Measurements from ENCODE around the gene UNC50. TPM values are rescaled to one million over a fixed set of nuclear protein-coding genes. Genes with fewer than 3 reads are reported as not detected.
"Not testable (repeated sequence)": the region's sequence is repeated elsewhere in the genome, so short reads cannot be mapped to it uniquely, and the experiment has no call there.

Gene UNC50
- total RNA-seq, 2 experiments from 2014 or later = 33.4 to 36.2 TPM

GRCh38 chr2:98654699-98655495 lies 46.5 kb downstream of the UNC50 start:
- ChIA-PET CTCF (interaction anchor here (0.6 to 1.0 kb wide), 2 partner anchors 116 to 181 kb away, joined by 3 read pairs; no protein-coding TSS in a partner anchor), POLR2A (interaction anchor here (0.7 to 4.2 kb wide), 2 partner anchors 75 to 96 kb away, joined by 3 to 27 read pairs; partner anchors contain the start of gene MGAT4A)
- H3K36me3 Mint-ChIP-seq = peaks cover 28% of the 10 kb centered on the region
- peak overlapping the region; percentile 67 for H3K27ac Mint-ChIP-seq
- H3K4me3 Mint-ChIP-seq = no peak overlapping the region
- H3K4me1 Mint-ChIP-seq (ENCODE audit: low read depth) = peaks cover 76% of the 10 kb centered on the region
- intact Hi-C loops (cut with micrococcal nuclease) = loop anchor here (10.0 kb wide), 1 partner anchor 490 kb away; the partner anchor contains the start of gene C2orf15
- no peaks in the 10 kb centered on the region for H3K27me3 Mint-ChIP-seq
- no peak for DNase-seq
- peaks cover 9% of the 10 kb centered on the region for H3K9me3 Mint-ChIP-seq

DNA sequence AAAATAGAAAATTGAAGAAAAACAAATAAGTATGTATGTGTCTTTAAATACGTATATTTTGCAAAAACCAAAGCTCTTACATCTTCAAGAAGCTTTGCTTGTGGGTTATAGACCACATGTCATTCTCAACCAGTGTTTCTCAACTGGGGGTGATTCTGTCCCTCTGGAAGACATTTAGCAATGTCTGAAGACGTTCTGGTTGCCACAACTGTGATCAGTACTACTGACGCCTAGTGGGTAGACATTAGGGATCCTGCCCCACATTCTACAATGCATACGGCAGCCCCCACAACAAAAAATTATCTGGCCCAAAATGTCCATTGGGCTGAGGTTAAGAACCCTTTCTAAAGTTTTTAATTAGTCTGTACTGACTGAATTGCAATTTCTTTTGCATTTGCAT lies 48.4 kb downstream of the UNC50 start:
- H3K36me3 Mint-ChIP-seq = peaks cover 32% of the 10 kb centered on the region
- POLR2A ChIA-PET = interaction anchor here (0.9 to 4.2 kb wide), 3 partner anchors 67 to 115 kb away, joined by 3 to 27 read pairs (median 6); partner anchors contain the start of gene MGAT4A
- intact Hi-C loops (cut with micrococcal nuclease) = loop anchor here (10.0 kb wide), 1 partner anchor 488 kb away; the partner anchor contains the start of gene C2orf15

GRCh38 chr2:98658816-98659490 lies 50.6 kb downstream of the UNC50 start:
- ChIA-PET CTCF (interaction anchor here (0.6 to 5.5 kb wide), 5 partner anchors 10 to 72 kb away, joined by 3 to 25 read pairs (median 4); partner anchors contain the start of gene MGAT4A), POLR2A (interaction anchor here (0.9 to 4.2 kb wide), 5 partner anchors 10 to 71 kb away, joined by 3 to 27 read pairs (median 3); partner anchors contain the start of gene MGAT4A)
- Mint-ChIP-seq H3K4me3 (peak overlapping the region; percentile 77), H3K36me3 (peaks cover 26% of the 10 kb centered on the region), H3K27me3 (no peaks in the 10 kb centered on the region), H3K27ac (peak overlapping the region; percentile 97), H3K9me3 (peaks cover 10% of the 10 kb centered on the region), H3K4me1 (ENCODE audit: low read depth) (peaks cover 72% of the 10 kb centered on the region)
- DNase-seq = peak; percentile 46
- intact Hi-C loops (cut with micrococcal nuclease) = loop anchor here (1.0 to 10.0 kb wide), 4 partner anchors 34 to 486 kb away; partner anchors contain the start of gene C2orf15

More for the DNA sequence above, 48.4 kb downstream of the UNC50 start:
- peaks cover 76% of the 10 kb centered on the region for H3K4me1 Mint-ChIP-seq (ENCODE audit: low read depth)
- CTCF ChIA-PET = interaction anchor here (0.6 to 5.5 kb wide), 8 partner anchors 8 to 181 kb away, joined by 3 to 25 read pairs (median 3); partner anchors contain the start of gene MGAT4A
- no peaks in the 10 kb centered on the region for H3K27me3 Mint-ChIP-seq
- H3K4me3 Mint-ChIP-seq = peak overlapping the region; percentile 58
- DNase-seq = no peak
- H3K27ac Mint-ChIP-seq = peak overlapping the region; percentile 86
- H3K9me3 Mint-ChIP-seq = peaks cover 10% of the 10 kb centered on the region

GRCh38 chr2:98659491-98659840 lies 51.1 kb downstream of the UNC50 start:
- not testable (repeated sequence) for H3K9me3 Mint-ChIP-seq, H3K27me3 Mint-ChIP-seq
- Mint-ChIP-seq H3K4me1 (ENCODE audit: low read depth) (peaks cover 71% of the 10 kb centered on the region), H3K27ac (peak overlapping the region; percentile 97), H3K36me3 (peaks cover 27% of the 10 kb centered on the region), H3K4me3 (peak overlapping the region; percentile 77)
- ChIA-PET CTCF (interaction anchor here (0.6 to 5.5 kb wide), 5 partner anchors 11 to 72 kb away, joined by 3 to 25 read pairs (median 4); partner anchors contain the start of gene MGAT4A), POLR2A (interaction anchor here (0.9 to 1.9 kb wide), 3 partner anchors 10 to 33 kb away, joined by 3 to 4 read pairs (median 3); no protein-coding TSS in a partner anchor)
- intact Hi-C loops (cut with micrococcal nuclease) = loop anchor here (1.0 to 10.0 kb wide), 4 partner anchors 33 to 485 kb away; partner anchors contain the start of gene C2orf15
- peak; percentile 32 for DNase-seq

- ChIA-PET POLR2A (interaction anchor here (0.8 to 1.4 kb wide), 3 partner anchors 30 to 108 kb away, joined by 3 to 5 read pairs (median 4); no protein-coding TSS in a partner anchor), CTCF (interaction anchor here (0.7 to 1.2 kb wide), 3 partner anchors 24 to 65 kb away, joined by 3 to 5 read pairs (median 5); no protein-coding TSS in a partner anchor)
- peak overlapping the region; percentile 99 for H3K27ac Mint-ChIP-seq
- H3K27me3 Mint-ChIP-seq = no peaks in the 10 kb centered on the region
- intact Hi-C loops (cut with micrococcal nuclease) = loop anchor here (1.0 kb wide), 1 partner anchor 29 kb away; no protein-coding TSS in a partner anchor
- peak; percentile 24 for DNase-seq
- H3K9me3 Mint-ChIP-seq = peaks cover 23% of the 10 kb centered on the region
- peaks cover 56% of the 10 kb centered on the region for H3K36me3 Mint-ChIP-seq
- H3K4me3 Mint-ChIP-seq = peak overlapping the region; percentile 82
- H3K4me1 Mint-ChIP-seq (ENCODE audit: low read depth) = peaks cover 66% of the 10 kb centered on the region
Measured at GRCh38 chr2:98663511-98664090, 55.2 kb downstream of the UNC50 start.

DNA sequence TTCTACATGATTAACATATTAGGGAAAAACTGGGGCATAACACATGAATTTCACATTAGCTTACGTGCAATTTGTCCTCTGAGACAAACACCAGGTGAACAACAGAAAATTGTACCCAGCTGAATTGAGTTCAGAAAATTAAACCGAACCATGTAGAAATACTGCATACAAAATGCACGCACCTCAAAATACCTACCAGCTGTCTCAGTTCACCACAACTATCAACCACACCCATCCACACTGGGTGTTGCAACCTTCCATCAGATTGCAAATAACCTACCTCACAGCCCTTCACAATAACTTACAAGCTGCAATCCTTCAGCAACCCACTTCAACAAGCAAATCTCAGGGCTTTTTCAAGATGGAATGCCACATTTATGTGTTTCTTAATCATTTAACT lies 55.9 kb downstream of the UNC50 start:
- CTCF ChIA-PET = interaction anchor here (0.8 to 1.2 kb wide), 2 partner anchors 23 to 65 kb away, joined by 3 to 5 read pairs; no protein-coding TSS in a partner anchor

DNA sequence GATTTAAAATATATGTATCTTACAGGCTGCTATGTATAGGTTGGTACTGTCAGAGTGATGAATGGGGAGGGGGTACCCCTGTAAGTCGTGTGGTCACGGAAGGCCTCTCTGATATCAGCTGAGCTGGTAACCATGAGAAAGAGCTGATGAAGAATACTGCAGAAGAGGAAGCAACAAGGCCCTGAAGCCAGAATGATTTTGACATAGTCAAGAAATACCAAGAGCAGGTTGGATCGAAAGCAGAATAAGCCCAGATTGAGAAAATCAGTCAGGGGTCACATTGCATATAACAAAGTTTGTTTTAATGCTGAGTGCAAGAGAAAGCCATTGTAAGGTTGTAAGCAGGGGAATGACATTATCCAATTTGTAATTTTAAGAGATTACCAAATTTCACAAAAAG lies 57.3 kb downstream of the UNC50 start:
- H3K9me3 Mint-ChIP-seq = peaks cover 16% of the 10 kb centered on the region
- no peaks in the 10 kb centered on the region for H3K27me3 Mint-ChIP-seq
- no peak overlapping the region for H3K4me3 Mint-ChIP-seq
- no peak for DNase-seq
- H3K36me3 Mint-ChIP-seq = peaks cover 61% of the 10 kb centered on the region
- POLR2A ChIA-PET = no interaction called here
- peaks cover 64% of the 10 kb centered on the region for H3K4me1 Mint-ChIP-seq (ENCODE audit: low read depth)
- CTCF ChIA-PET = no interaction called here
- intact Hi-C loops (cut with micrococcal nuclease) = no loop called here
- H3K27ac Mint-ChIP-seq = peak overlapping the region; percentile 78

More for the DNA sequence above, 55.9 kb downstream of the UNC50 start:
- peaks cover 67% of the 10 kb centered on the region for H3K4me1 Mint-ChIP-seq (ENCODE audit: low read depth)
- H3K27me3 Mint-ChIP-seq = no peaks in the 10 kb centered on the region
- POLR2A ChIA-PET = interaction anchor here (0.8 to 1.4 kb wide), 3 partner anchors 29 to 107 kb away, joined by 3 to 5 read pairs (median 4); no protein-coding TSS in a partner anchor
- peaks cover 23% of the 10 kb centered on the region for H3K9me3 Mint-ChIP-seq
- DNase-seq = peak; percentile 74
- peak overlapping the region; percentile 60 for H3K4me3 Mint-ChIP-seq
- H3K36me3 Mint-ChIP-seq = peaks cover 60% of the 10 kb centered on the region
- intact Hi-C loops (cut with micrococcal nuclease) = loop anchor here (1.0 kb wide), 1 partner anchor 28 kb away; no protein-coding TSS in a partner anchor
- peak overlapping the region; percentile 99 for H3K27ac Mint-ChIP-seq

Other genes starting within 250 kb of the UNC50 start
- 10 to 100 TPM; 40.7 to 42.0 TPM for gene INPP4A, start 163.7 kb upstream of the UNC50 start, total RNA-seq
- gene COA5, start 77 bp upstream of the UNC50 start, total RNA-seq = 10 to 100 TPM; 26.7 to 28.5 TPM
- gene MGAT4A, start 122.5 kb downstream of the UNC50 start, total RNA-seq = 10 to 100 TPM; 71.9 to 76.7 TPM